SU-DHL-6 (cell line): ENCODE measurements around the gene MRPL14.
"Not testable (repeated sequence)": the region's sequence is repeated elsewhere in the genome, so short reads cannot be mapped to it uniquely, and the experiment has no call there.

Source experiments
- H2AFZ ChIP-seq: fragments of 200-600 bp; sonication (generic); 2 replicates; pipeline ENCODE4 v1.6.1; 2014; ENCODE audit warnings: low read depth, mild to moderate bottlenecking, moderate library complexity, mixed read lengths, antibody characterized with exemption, low read length; ENCODE audit not compliant: severe bottlenecking
- H3F3A ChIP-seq: fragments of 200-600 bp; shearing (Covaris generic); 2 replicates; pipeline ENCODE4 v1.6.0; 2016; ENCODE audit warnings: antibody characterized with exemption, mild to moderate bottlenecking; ENCODE audit not compliant: insufficient read depth
- H3K27ac ChIP-seq: fragments of 200-600 bp; sonication (generic); 2 replicates; pipeline ENCODE4 v1.5.1; 2016; ENCODE audit warnings: low read depth, mild to moderate bottlenecking, low read length, moderate library complexity, mixed read lengths
- H3K27me3 ChIP-seq: fragments of 200-600 bp; sonication (generic), shearing (Covaris generic); 2 replicates; pipeline ENCODE4 v1.6.0; 2014; ENCODE audit warnings: mild to moderate bottlenecking, low read length
- H3K36me3 ChIP-seq: fragments of 200-600 bp; sonication (generic); 2 replicates; pipeline ENCODE4 v1.6.1; 2014; ENCODE audit warnings: mild to moderate bottlenecking, low read length, mixed read lengths
- H3K4me2 ChIP-seq: fragments of 300-600, 200-600 bp; shearing (Covaris generic), sonication (generic); 2 replicates; pipeline ENCODE4 v1.6.0; 2014; ENCODE audit warnings: low read length, low read depth, mild to moderate bottlenecking; ENCODE audit not compliant: poor library complexity, severe bottlenecking
- H3K4me3 ChIP-seq: fragments of 200-600 bp; sonication (generic); 2 replicates; pipeline ENCODE4 v1.5.1; 2014; ENCODE audit warnings: antibody characterized with exemption, low read length, mild to moderate bottlenecking, mixed read lengths; ENCODE audit not compliant: insufficient read depth, poor library complexity, severe bottlenecking
- H3K79me2 ChIP-seq: fragments of 200-600 bp; sonication (generic); 2 replicates; pipeline ENCODE4 v1.6.1; 2014; ENCODE audit warnings: mild to moderate bottlenecking, low read length, moderate library complexity; ENCODE audit not compliant: insufficient read depth
- H3K9ac ChIP-seq: fragments of 200-600 bp; sonication (generic); 2 replicates; pipeline ENCODE4 v1.7.0; 2014; ENCODE audit warnings: mild to moderate bottlenecking, low read length
- H3K9me2 ChIP-seq: fragments of 200-600 bp; sonication (generic); replicated peaks from 2 replicates; pipeline ENCODE4 v1.6.1; 2014; ENCODE audit warnings: low read length; ENCODE audit not compliant: insufficient read depth
- H3K9me3 ChIP-seq: fragments of 200-600 bp; sonication (generic); 2 replicates; pipeline ENCODE4 v1.6.1; 2014; ENCODE audit warnings: low read length, mixed read lengths; ENCODE audit not compliant: insufficient read depth
- H4K20me1 ChIP-seq: fragments of 200-600 bp; sonication (generic); 2 replicates; pipeline ENCODE4 v1.6.1; 2014; ENCODE audit warnings: low read depth, mild to moderate bottlenecking, antibody characterized with exemption, low read length, moderate library complexity, mixed read lengths
- EZH2phosphoT487 ChIP-seq: fragments of 200-600 bp; sonication (generic), shearing (Covaris generic); conservative IDR thresholded peaks from 2 replicates; pipeline ENCODE4 v1.6.1; 2018; ENCODE audit warnings: mild to moderate bottlenecking, antibody characterized with exemption, low read length, moderate library complexity, mixed read lengths
- TF ChIP-seq, protein P1 (sequence below): fragments of 200-600 bp; sonication (generic); IDR thresholded peaks from one replicate; pipeline ENCODE4 v1.5.1; 2017; ENCODE audit warnings: antibody characterized with exemption, mild to moderate bottlenecking, low read length, moderate library complexity; ENCODE audit not compliant: insufficient read depth, poor library complexity, severe bottlenecking

The MRPL14 gene

GRCh38 chr6:44096612-44097011 is 30.6 kb downstream of the MRPL14 start:
- Histone ChIP-seq H3K4me3 (no peak overlapping the region), H3K79me2 (no peaks in the 10 kb centered on the region), H3K9me2 (no peaks in the 10 kb centered on the region), H4K20me1 (no peaks in the 10 kb centered on the region), H3K9ac (no peak overlapping the region), H3K4me2 (no peak overlapping the region), H3F3A (peaks cover 13% of the 10 kb centered on the region), H3K27me3 (no peaks in the 10 kb centered on the region), H2AFZ (no peak overlapping the region), H3K9me3 (no peaks in the 10 kb centered on the region), H3K27ac (no peak overlapping the region), H3K36me3 (no peaks in the 10 kb centered on the region; the same call in 1 of the 2 replicates)
- TF ChIP-seq, protein P1, sequence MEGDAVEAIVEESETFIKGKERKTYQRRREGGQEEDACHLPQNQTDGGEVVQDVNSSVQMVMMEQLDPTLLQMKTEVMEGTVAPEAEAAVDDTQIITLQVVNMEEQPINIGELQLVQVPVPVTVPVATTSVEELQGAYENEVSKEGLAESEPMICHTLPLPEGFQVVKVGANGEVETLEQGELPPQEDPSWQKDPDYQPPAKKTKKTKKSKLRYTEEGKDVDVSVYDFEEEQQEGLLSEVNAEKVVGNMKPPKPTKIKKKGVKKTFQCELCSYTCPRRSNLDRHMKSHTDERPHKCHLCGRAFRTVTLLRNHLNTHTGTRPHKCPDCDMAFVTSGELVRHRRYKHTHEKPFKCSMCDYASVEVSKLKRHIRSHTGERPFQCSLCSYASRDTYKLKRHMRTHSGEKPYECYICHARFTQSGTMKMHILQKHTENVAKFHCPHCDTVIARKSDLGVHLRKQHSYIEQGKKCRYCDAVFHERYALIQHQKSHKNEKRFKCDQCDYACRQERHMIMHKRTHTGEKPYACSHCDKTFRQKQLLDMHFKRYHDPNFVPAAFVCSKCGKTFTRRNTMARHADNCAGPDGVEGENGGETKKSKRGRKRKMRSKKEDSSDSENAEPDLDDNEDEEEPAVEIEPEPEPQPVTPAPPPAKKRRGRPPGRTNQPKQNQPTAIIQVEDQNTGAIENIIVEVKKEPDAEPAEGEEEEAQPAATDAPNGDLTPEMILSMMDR: peak; percentile 94
- TF ChIP-seq EZH2phosphoT487: no peak

- H3K9me2 ChIP-seq, H4K20me1 ChIP-seq: not testable (repeated sequence)
Observed at GRCh38 chr6:44095243-44095623, 32.0 kb downstream of the MRPL14 start.

DNA sequence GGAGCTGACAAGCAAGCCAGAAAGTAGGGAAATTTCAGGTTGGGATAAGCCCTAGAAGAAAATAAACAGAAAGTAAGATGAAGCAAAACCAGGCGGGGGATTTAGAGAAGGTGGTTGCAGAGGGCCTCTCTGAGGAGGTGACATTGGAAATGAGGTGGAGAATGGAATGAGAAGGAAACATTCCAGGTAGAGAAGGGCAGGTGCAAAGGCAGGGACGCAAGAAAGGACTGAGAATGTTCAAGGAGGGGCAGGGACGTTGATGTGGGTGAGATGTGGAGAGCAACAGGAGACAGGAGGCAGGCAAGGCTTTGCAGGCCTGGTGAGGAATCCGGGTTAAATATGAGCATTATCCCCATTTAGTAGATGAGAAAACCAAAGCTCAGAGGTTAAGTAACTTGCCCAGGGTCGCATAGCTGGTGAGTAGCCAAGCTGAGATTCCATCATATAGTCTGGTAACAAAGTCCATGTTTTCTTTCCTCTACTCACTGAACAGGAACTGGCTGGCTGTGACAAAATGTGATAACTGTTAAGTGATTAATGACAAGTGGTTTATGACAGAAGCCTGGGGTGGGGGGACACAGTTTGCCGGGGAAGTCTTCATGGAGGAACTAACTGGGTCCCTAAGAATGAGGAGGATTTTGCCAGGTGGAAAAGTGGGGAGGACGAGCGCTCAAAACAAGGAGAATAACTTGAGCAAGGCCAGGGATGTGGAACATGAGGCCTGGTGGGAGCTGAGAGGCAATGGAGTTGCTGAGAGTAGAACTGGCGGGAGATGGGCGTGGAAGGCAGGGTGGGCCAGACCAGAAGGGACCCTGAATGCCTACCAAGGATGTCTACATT is 32.6 kb downstream of the MRPL14 start:
- H3K4me3 ChIP-seq: no peak overlapping the region

More at GRCh38 chr6:44095243-44095623, 32.0 kb downstream of the MRPL14 start:
- H3K79me2 ChIP-seq, H3K4me3 ChIP-seq, H3K4me2 ChIP-seq, H3K9ac ChIP-seq, H2AFZ ChIP-seq, H3K27ac ChIP-seq, H3K36me3 ChIP-seq, H3K9me3 ChIP-seq, H3K27me3 ChIP-seq: not testable (repeated sequence)
- peaks cover 13% of the 10 kb centered on the region for H3F3A ChIP-seq

More for the DNA sequence above, 32.6 kb downstream of the MRPL14 start:
- Histone ChIP-seq H3K9me2 (no peaks in the 10 kb centered on the region), H2AFZ (no peak overlapping the region), H3K4me2 (no peak overlapping the region), H4K20me1 (no peaks in the 10 kb centered on the region), H3K9ac (no peak overlapping the region), H3K36me3 (no peaks in the 10 kb centered on the region; the same call in 1 of the 2 replicates), H3K27me3 (no peaks in the 10 kb centered on the region), H3K9me3 (no peaks in the 10 kb centered on the region), H3K27ac (no peak overlapping the region), H3K79me2 (no peaks in the 10 kb centered on the region), H3F3A (peaks cover 13% of the 10 kb centered on the region)
- TF ChIP-seq EZH2phosphoT487: no peak
- TF ChIP-seq, protein P1: no peak
